Osteocyte (in vitro differentiated cells): Measurements from ENCODE around the gene TRIO. TPM values are rescaled to one million over a fixed set of nuclear protein-coding genes. Genes with fewer than 3 reads are reported as not detected.

Source experiments
- DNase-seq: peaks from one replicate; pipeline ENCODE4 v3.0.0; 2021; ENCODE audit warnings: mixed read lengths; ENCODE audit not compliant: unreplicated experiment; ENCODE audit errors: extremely low spot score
- H3K27ac Mint-ChIP-seq: one replicate; pipeline ENCODE4 v1.8.0; 2021; ENCODE audit warnings: mild to moderate bottlenecking, mixed read lengths; ENCODE audit not compliant: unreplicated experiment
- H3K27me3 Mint-ChIP-seq: one replicate; pipeline ENCODE4 v1.8.0; 2021; ENCODE audit warnings: mixed read lengths; ENCODE audit not compliant: unreplicated experiment
- H3K36me3 Mint-ChIP-seq: one replicate; pipeline ENCODE4 v1.8.0; 2021; ENCODE audit warnings: mixed read lengths; ENCODE audit not compliant: unreplicated experiment
- H3K4me1 Mint-ChIP-seq: one replicate; pipeline ENCODE4 v1.8.0; 2021; ENCODE audit warnings: mixed read lengths; ENCODE audit not compliant: unreplicated experiment
- H3K4me3 Mint-ChIP-seq: one replicate; pipeline ENCODE4 v1.8.0; 2021; ENCODE audit warnings: mild to moderate bottlenecking, moderate library complexity, mixed read lengths; ENCODE audit not compliant: unreplicated experiment
- H3K9me3 Mint-ChIP-seq: one replicate; pipeline ENCODE4 v1.8.0; 2021; ENCODE audit warnings: mixed read lengths; ENCODE audit not compliant: unreplicated experiment
- total RNA-seq: library from RNA; stranded (reverse); gene quantifications from 2 replicates; pipeline ENCODE4 v1.2.1, GENCODE V29; 2021
- TF ChIP-seq, protein P1 (sequence below): fragments of 200-600 bp; sonication (generic); IDR thresholded peaks from 2 replicates; pipeline ENCODE4 v1.5.0; 2021; ENCODE audit warnings: antibody characterized with exemption, mild to moderate bottlenecking, moderate library complexity

The TRIO gene
- total RNA-seq, 1 donor from 2014 or later: 336 TPM

DNA sequence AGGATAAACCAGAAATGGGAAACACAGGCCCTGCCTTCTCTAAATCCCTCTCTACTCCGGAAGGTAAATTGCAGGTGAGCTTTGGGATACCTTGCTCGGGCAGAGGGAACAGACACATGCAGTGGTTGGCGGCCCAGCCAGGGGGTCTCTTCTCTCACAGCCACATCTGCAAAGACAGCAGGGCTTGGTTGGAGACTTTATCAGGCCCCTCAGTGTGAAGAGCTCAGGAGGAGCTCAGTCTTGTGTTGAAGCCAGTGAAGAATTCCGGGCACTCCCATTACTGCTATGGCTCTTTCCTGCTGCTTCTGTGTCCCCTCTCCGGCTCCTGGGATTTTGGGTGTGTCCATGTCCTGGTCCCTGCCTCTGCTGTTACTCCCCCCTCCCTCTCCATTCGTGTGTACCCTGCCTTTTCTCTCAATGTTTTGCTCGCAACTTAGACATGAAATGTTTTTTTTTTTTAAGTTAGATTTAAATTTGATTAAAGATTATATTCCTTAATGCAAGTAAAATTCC lies 99.8 kb downstream of the TRIO start:
- peak overlapping the region; percentile 40 for H3K27ac Mint-ChIP-seq
- peaks cover 77% of the 10 kb centered on the region for H3K4me1 Mint-ChIP-seq
- DNase-seq: no peak
- no peaks in the 10 kb centered on the region for H3K9me3 Mint-ChIP-seq
- no peaks in the 10 kb centered on the region for H3K36me3 Mint-ChIP-seq
- TF ChIP-seq, protein P1, sequence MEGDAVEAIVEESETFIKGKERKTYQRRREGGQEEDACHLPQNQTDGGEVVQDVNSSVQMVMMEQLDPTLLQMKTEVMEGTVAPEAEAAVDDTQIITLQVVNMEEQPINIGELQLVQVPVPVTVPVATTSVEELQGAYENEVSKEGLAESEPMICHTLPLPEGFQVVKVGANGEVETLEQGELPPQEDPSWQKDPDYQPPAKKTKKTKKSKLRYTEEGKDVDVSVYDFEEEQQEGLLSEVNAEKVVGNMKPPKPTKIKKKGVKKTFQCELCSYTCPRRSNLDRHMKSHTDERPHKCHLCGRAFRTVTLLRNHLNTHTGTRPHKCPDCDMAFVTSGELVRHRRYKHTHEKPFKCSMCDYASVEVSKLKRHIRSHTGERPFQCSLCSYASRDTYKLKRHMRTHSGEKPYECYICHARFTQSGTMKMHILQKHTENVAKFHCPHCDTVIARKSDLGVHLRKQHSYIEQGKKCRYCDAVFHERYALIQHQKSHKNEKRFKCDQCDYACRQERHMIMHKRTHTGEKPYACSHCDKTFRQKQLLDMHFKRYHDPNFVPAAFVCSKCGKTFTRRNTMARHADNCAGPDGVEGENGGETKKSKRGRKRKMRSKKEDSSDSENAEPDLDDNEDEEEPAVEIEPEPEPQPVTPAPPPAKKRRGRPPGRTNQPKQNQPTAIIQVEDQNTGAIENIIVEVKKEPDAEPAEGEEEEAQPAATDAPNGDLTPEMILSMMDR: no peak
- H3K27me3 Mint-ChIP-seq: no peaks in the 10 kb centered on the region
- H3K4me3 Mint-ChIP-seq: no peak overlapping the region

DNA sequence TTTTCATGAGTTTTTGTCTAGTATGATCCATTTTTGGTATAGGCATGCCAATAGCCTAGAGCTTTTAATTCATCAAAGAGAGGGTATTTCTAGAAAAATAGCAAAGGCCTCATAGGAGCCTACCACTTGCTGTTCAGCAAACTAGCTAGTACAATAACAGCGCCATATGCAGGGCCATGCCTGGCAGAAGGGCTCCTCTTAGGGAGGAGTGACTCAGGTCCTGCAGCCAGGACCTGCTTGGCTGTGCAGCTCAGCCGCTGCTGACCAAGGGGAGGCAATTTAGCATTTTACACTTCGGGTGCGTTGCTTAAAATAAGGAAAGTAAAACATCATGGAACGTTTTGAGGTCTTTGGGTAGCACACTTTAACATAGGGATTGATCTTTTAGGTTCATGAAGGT lies 100.6 kb downstream of the TRIO start:
- Mint-ChIP-seq H3K27me3 (no peaks in the 10 kb centered on the region), H3K4me1 (peaks cover 72% of the 10 kb centered on the region), H3K27ac (no peak overlapping the region), H3K9me3 (no peaks in the 10 kb centered on the region), H3K36me3 (no peaks in the 10 kb centered on the region), H3K4me3 (no peak overlapping the region)
- TF ChIP-seq, protein P1: no peak
- DNase-seq: no peak

DNA sequence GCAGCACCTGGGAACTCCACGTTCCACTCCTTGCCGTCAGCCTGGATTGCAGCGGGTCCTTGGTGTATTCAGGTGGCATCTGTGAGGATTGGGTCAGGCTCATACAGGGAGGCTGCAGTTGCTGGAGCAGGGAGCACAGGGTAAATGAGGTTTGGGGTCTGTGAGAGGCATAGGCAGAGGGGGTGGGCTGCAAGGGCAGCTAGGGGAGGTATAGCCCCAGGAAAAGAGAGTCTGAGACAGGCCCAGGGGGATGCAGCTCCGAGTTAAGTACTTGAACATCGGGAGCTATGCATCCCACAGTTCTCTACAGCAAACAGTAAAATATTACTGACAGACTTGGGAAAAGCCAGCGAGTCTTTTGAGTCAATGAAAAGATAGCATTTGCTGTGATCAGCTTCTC lies 101.6 kb downstream of the TRIO start:
- H3K4me3 Mint-ChIP-seq: no peak overlapping the region
- H3K36me3 Mint-ChIP-seq: no peaks in the 10 kb centered on the region
- peaks cover 77% of the 10 kb centered on the region for H3K4me1 Mint-ChIP-seq
- H3K27me3 Mint-ChIP-seq: no peaks in the 10 kb centered on the region
- no peak for DNase-seq
- peak overlapping the region; percentile 43 for H3K27ac Mint-ChIP-seq
- H3K9me3 Mint-ChIP-seq: no peaks in the 10 kb centered on the region
- TF ChIP-seq, protein P1: no peak

DNA sequence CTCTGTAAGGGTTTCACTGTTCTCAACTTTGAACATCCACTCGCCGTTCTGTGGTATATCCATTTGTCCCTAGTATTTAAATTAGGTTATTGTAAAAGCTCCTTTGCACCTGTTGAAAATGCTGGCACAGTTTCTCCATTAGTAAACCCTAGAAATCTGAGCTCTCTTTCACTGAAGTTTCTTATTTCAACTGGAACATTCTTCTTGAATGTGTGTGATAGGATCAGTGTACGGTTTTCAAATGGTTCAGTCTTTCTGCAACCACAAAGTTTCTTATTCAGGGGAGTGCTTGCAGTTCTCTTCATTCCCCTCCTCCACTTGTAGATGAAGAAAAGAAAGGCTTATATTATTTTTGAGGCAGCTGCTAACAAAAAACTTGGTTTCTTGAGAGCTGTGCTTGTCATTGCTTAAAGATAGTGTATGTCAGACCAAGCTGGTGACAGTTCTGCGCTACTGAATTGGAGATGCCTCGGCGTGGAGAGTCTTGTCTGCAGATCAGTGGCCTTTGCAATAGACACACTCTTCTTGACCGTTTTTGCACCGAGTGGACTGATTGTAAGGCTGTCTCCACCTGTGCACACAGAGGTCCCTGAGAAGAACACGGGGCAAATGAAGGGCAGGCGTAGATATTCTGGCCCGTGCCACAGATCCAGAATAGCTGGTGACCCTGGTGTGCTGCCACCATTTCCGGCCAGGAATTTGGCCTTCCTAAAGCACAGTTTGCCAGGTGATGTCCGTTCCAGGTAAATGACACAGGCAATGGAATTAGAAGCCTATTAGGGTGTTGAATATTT lies 102.2 kb downstream of the TRIO start:
- peak overlapping the region; percentile 56 for H3K27ac Mint-ChIP-seq
- peaks cover 77% of the 10 kb centered on the region for H3K4me1 Mint-ChIP-seq
- H3K36me3 Mint-ChIP-seq: no peaks in the 10 kb centered on the region
- no peak for DNase-seq
- TF ChIP-seq, protein P1: no peak
- no peaks in the 10 kb centered on the region for H3K9me3 Mint-ChIP-seq
- H3K27me3 Mint-ChIP-seq: no peaks in the 10 kb centered on the region
- H3K4me3 Mint-ChIP-seq: no peak overlapping the region

DNA sequence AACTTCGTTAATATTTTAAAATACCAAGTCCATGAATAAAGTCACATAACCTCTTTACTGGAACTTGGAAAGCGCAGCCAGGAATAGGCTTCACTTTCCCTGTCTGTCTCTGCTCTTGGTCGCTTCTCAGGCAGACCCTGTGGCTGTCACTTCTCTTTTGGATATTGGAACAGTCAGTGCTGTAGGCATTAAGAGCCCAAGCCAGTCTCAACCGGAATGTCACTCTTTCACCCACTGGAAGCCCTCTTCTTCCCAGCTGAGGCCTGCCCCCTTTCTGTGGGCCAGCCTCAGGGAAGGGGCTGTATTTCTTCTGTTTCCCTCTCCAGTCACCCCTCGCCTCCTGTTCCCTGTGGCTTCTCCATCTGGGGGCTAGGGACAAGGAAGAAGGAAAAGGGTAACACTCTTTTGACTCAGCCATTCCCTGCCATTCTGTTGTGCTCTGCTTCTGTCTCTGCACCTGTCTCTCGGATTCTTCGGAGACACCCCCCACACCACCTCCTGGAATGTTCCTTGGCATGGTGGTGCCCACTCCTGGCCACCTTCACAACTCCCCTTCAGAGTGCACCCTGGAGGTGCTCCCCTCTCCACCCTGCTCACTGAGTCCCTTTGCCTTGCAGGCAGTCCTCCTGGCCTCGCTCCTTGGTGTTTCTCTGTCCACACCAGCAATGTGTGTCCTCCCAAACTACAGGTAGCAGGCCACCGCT lies 103.4 kb downstream of the TRIO start:
- H3K27ac Mint-ChIP-seq: peak overlapping the region; percentile 56
- TF ChIP-seq, protein P1: no peak
- no peak for DNase-seq
- H3K4me1 Mint-ChIP-seq: peaks cover 78% of the 10 kb centered on the region
- no peaks in the 10 kb centered on the region for H3K36me3 Mint-ChIP-seq
- H3K9me3 Mint-ChIP-seq: no peaks in the 10 kb centered on the region
- no peaks in the 10 kb centered on the region for H3K27me3 Mint-ChIP-seq
- no peak overlapping the region for H3K4me3 Mint-ChIP-seq
